IMR-90 (cell line): ENCODE data around the gene RAB11B. TPM values are rescaled to one million over a fixed set of nuclear protein-coding genes. Genes with fewer than 3 reads are reported as not detected.

ENCODE experiments used
- ATAC-seq: fragments of 200-7000 bp; cut with Tn5 transposase; 2 replicates; pipeline ENCODE4 v1.9.1; 2020; ENCODE audit warnings: low read depth, mild to moderate bottlenecking, moderate library complexity
- BruUV-seq: library from RNA; stranded (reverse); fragments of 400-500 nt; replicated peaks from 2 replicates; lab custom pipeline; 2021; lab: Mats Ljungman, UMichigan
- CTCF ChIA-PET: fragments of 300-600 bp; formaldehyde crosslinking; extraction: SDS; loops from one replicate; lab custom pipeline; 2021; ENCODE audit warnings: antibody characterized with exemption; lab: Yijun Ruan, JAX
- POLR2A ChIA-PET: fragments of 300-600 bp; sonication (Branson Sonifier 250); formaldehyde crosslinking; loops from one replicate; lab custom pipeline; 2022; ENCODE audit warnings: antibody characterized with exemption; ENCODE audit not compliant: unreplicated experiment; lab: Charles Lee
- DNase-seq: peaks from one replicate; pipeline ENCODE4 v3.0.0; 2013
- H2AFZ ChIP-seq: replicated peaks from 2 replicates; pipeline ENCODE3; 2013; ENCODE audit warnings: low read length, mild to moderate bottlenecking; ENCODE audit not compliant: poor library complexity
- H2AK5ac ChIP-seq: 2 replicates; pipeline ENCODE4 v1.6.1; 2013; ENCODE audit warnings: low read depth, low read length, inconsistent platforms
- H2AK9ac ChIP-seq: replicated peaks from 2 replicates; pipeline ENCODE3; 2013; ENCODE audit warnings: mild to moderate bottlenecking, low read depth, low read length, moderate library complexity; ENCODE audit not compliant: poor library complexity
- H2BK120ac ChIP-seq: 2 replicates; pipeline ENCODE4 v1.6.1; 2013; ENCODE audit warnings: low read depth, low read length, inconsistent platforms
- H2BK15ac ChIP-seq: 3 replicates; pipeline ENCODE4 v1.6.1; 2013; ENCODE audit warnings: low read depth, low read length, inconsistent platforms
- H2BK20ac ChIP-seq: 2 replicates; pipeline ENCODE4 v1.6.1; 2013; ENCODE audit warnings: low read depth, mild to moderate bottlenecking, inconsistent platforms, low read length, moderate library complexity
- H2BK5ac ChIP-seq: 2 replicates; pipeline ENCODE4 v1.6.1; 2013; ENCODE audit warnings: mild to moderate bottlenecking, low read depth, low read length, inconsistent platforms; ENCODE audit not compliant: poor library complexity, severe bottlenecking
- H3K14ac ChIP-seq: replicated peaks from 2 replicates; pipeline ENCODE4 v1.6.1; 2013; ENCODE audit warnings: low read depth, low read length, inconsistent platforms
- H3K18ac ChIP-seq: 2 replicates; pipeline ENCODE4 v1.6.1; 2013; ENCODE audit warnings: low read depth, low read length, control low read depth
- H3K23ac ChIP-seq: 2 replicates; pipeline ENCODE4 v1.6.1; 2013; ENCODE audit warnings: low read depth, low read length, inconsistent platforms
- H3K27ac ChIP-seq: 2 replicates; pipeline ENCODE4 v1.5.1; 2013; ENCODE audit warnings: mild to moderate bottlenecking, control low read depth, low read length; ENCODE audit not compliant: insufficient read depth
- H3K27me3 ChIP-seq: 2 replicates; pipeline ENCODE4 v1.6.1; 2013; ENCODE audit warnings: low read length; ENCODE audit not compliant: control insufficient read depth, insufficient read depth
- H3K36me3 ChIP-seq: 2 replicates; pipeline ENCODE4 v1.6.1; 2013; ENCODE audit warnings: low read length, mixed read lengths; ENCODE audit not compliant: control insufficient read depth, insufficient read depth
- H3K4ac ChIP-seq: 2 replicates; pipeline ENCODE4 v1.6.1; 2013; ENCODE audit warnings: low read depth, low read length, inconsistent platforms
- H3K4me1 ChIP-seq: 2 replicates; pipeline ENCODE4 v1.6.1; 2013; ENCODE audit warnings: low read length, mixed read lengths; ENCODE audit not compliant: control insufficient read depth, insufficient read depth
- H3K4me2 ChIP-seq: 2 replicates; pipeline ENCODE4 v1.6.1; 2013; ENCODE audit warnings: low read depth, mild to moderate bottlenecking, control low read depth, low read length, moderate library complexity
- H3K4me3 ChIP-seq: 2 replicates; pipeline ENCODE4 v1.5.1; 2013; ENCODE audit warnings: low read depth, mild to moderate bottlenecking, control low read depth, low read length, moderate library complexity; ENCODE audit not compliant: insufficient read depth
- H3K56ac ChIP-seq: 2 replicates; pipeline ENCODE4 v1.6.1; 2013; ENCODE audit warnings: low read length, inconsistent platforms; ENCODE audit not compliant: insufficient read depth; ENCODE audit errors: extremely low read depth
- H3K79me1 ChIP-seq, 2 experiments: 2 replicates each; pipeline ENCODE4 v1.6.1; 2013; ENCODE audit warnings: low read length in 2 of 2, inconsistent platforms in 1 of 2, low read depth in 1 of 2
- H3K9ac ChIP-seq: 2 replicates; pipeline ENCODE4 v1.6.1; 2013; ENCODE audit warnings: low read depth, low read length, control low read depth
- H3K9me1 ChIP-seq: 2 replicates; pipeline ENCODE4 v1.6.1; 2013; ENCODE audit warnings: low read length, inconsistent platforms; ENCODE audit not compliant: insufficient read depth
- H3K9me3 ChIP-seq: 2 replicates; pipeline ENCODE4 v1.6.1; 2013; ENCODE audit warnings: low read length; ENCODE audit not compliant: control insufficient read depth, insufficient read depth
- H4K20me1 ChIP-seq: 2 replicates; pipeline ENCODE4 v1.6.1; 2013; ENCODE audit warnings: low read length, inconsistent platforms; ENCODE audit not compliant: insufficient read depth
- H4K5ac ChIP-seq: 2 replicates; pipeline ENCODE4 v1.6.1; 2013; ENCODE audit warnings: mild to moderate bottlenecking, low read depth, low read length, control low read depth
- H4K8ac ChIP-seq, 2 experiments: 2 replicates each; pipeline ENCODE4 v1.6.1; 2013; ENCODE audit warnings: low read depth in 2 of 2, low read length in 2 of 2, control low read depth in 1 of 2, inconsistent platforms in 1 of 2
- H4K91ac ChIP-seq: 2 replicates; pipeline ENCODE4 v1.6.1; 2013; ENCODE audit warnings: low read depth, low read length, inconsistent platforms; ENCODE audit not compliant: insufficient read depth
- BHLHE40 ChIP-seq: fragments of 150-350 bp; IDR thresholded peaks from 2 replicates; pipeline ENCODE4 v1.6.1; 2016; ENCODE audit warnings: mild to moderate bottlenecking, low read depth, low read length
- CEBPB ChIP-seq: IDR thresholded peaks from 2 replicates; pipeline ENCODE4 v1.6.1; 2012; ENCODE audit warnings: low read depth, low read length, improper control_type of control experiment
- CHD1 ChIP-seq: IDR thresholded peaks from 2 replicates; pipeline ENCODE4 v1.6.1; 2012; ENCODE audit warnings: low read depth, low read length, improper control_type of control experiment
- CTCF ChIP-seq: conservative IDR thresholded peaks from 2 replicates; pipeline ENCODE4 v1.5.1; 2012; ENCODE audit warnings: mild to moderate bottlenecking, low read depth, low read length, improper control_type of control experiment
- FOS ChIP-seq: fragments of 150-350 bp; IDR thresholded peaks from 2 replicates; pipeline ENCODE4 v1.6.1; 2016; ENCODE audit warnings: low read depth, low read length
- MAZ ChIP-seq: IDR thresholded peaks from 2 replicates; pipeline ENCODE4 v1.6.1; 2012; ENCODE audit warnings: low read depth, mild to moderate bottlenecking, low read length, improper control_type of control experiment, moderate library complexity, borderline replicate concordance
- MXI1 ChIP-seq: IDR thresholded peaks from 2 replicates; pipeline ENCODE4 v1.6.1; 2012; ENCODE audit warnings: low read depth, mild to moderate bottlenecking, low read length, moderate library complexity, borderline replicate concordance
- POLR2A ChIP-seq: IDR thresholded peaks from 2 replicates; pipeline ENCODE4 v1.6.1; 2012; ENCODE audit warnings: mild to moderate bottlenecking, low read depth, low read length
- RAD21 ChIP-seq: IDR thresholded peaks from 2 replicates; pipeline ENCODE4 v1.6.1; 2012; ENCODE audit warnings: low read length, improper control_type of control experiment
- RCOR1 ChIP-seq: IDR thresholded peaks from 2 replicates; pipeline ENCODE4 v1.6.1; 2012; ENCODE audit warnings: mild to moderate bottlenecking, low read length, improper control_type of control experiment; ENCODE audit not compliant: insufficient replicate concordance
- RFX5 ChIP-seq: IDR thresholded peaks from 2 replicates; pipeline ENCODE4 v1.8.0; 2012; ENCODE audit warnings: low read depth, mild to moderate bottlenecking, low read length, moderate library complexity
- SMC3 ChIP-seq: fragments of 150-350 bp; IDR thresholded peaks from 2 replicates; pipeline ENCODE4 v1.6.1; 2016; ENCODE audit warnings: low read depth, mild to moderate bottlenecking, antibody characterized with exemption, low read length, moderate library complexity
- WGBS, 2 experiments: methylation state at CpG; one replicate each; pipeline versions ENCODE4 v1.1.5 to v1.1.7; 2013; ENCODE audit warnings: missing lambda C conversion rate in 2 of 2; ENCODE audit not compliant: insufficient read length in 1 of 2; ENCODE audit errors: extremely low coverage in 2 of 2; 5-methylcytosine and 5-hydroxymethylcytosine counted together
- dilution Hi-C: fragments of 300-500 bp; cut with HindIII; formaldehyde crosslinking; loops from one replicate; pipeline ENCODE4 v1.14.3; 2018; ENCODE audit warnings: low sequenced_read_pairs; ENCODE audit not compliant: unreplicated experiment
- in situ Hi-C: fragments of 300-500 bp; cut with MboI; formaldehyde crosslinking; loops from 3 replicates; pipeline ENCODE4 v1.14.3; 2019; ENCODE audit warnings: low sequenced_read_pairs, inconsistent platforms, mixed read lengths
- intact Hi-C: fragments of 100-400 bp; cut with micrococcal nuclease; formaldehyde crosslinking; loops from 2 replicates; pipeline ENCODE4 v1.10.0; 2022
- polyA plus RNA-seq, 3 experiments: library from polyadenylated mRNA; depleted of rRNA; stranded (reverse); fragments of >200 nt; gene quantifications; 2 replicates each; pipeline ENCODE4 v1.2.3, GENCODE V29; 2012; ENCODE audit warnings: low replicate concordance in 1 of 3
- total RNA-seq: library from RNA; depleted of rRNA; stranded (reverse); fragments of >200 nt; gene quantifications from 2 replicates; pipeline ENCODE4 v1.2.3, GENCODE V29; 2012
- TF ChIP-seq, protein P1 (sequence below): fragments of 150-350 bp; IDR thresholded peaks from 2 replicates; pipeline ENCODE4 v1.6.1; 2017; ENCODE audit warnings: mild to moderate bottlenecking, antibody characterized with exemption, low read length, low read depth
- TF ChIP-seq, protein P2 (sequence below): fragments of 150-350 bp; IDR thresholded peaks from 2 replicates; pipeline ENCODE4 v1.6.1; 2016; ENCODE audit warnings: low read depth, mild to moderate bottlenecking, low read length, moderate library complexity, borderline replicate concordance

The RAB11B gene
- total and polyA plus RNA-seq, 2 of the 4 experiments (the other 2 are of a cell fraction): 8.2 to 117 TPM

DNA sequence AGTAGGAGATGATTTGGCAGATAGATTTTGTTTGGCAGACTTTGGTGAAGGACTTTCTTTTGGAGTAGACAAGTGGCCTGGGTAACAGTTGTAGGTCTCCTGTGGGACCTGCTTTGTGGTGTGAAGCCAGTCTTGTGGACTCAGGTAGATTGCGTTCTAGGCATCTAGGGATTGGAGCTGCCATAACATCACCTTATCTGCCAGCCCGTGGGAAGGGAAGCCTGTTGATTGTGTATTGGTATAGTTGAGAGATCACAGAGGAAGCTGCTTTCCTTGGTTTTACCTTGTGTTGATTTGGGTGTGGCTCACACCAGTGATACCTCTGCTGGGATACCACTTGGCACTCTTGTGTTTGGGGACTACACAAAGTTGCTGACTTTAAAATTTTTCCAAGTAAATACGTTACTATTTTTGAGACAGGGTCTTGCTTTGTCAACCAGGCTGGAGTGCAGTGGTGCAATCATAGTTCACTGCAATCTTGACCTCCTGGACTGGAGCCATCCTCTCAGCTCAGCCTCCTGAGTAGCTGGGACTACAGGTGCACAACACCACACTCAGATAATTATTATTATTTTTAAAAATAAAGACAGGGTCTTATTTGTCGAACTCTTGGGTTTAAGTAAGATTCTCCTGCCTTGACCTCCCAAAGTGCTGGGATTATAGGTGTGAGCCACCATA, 62.4 kb downstream of the RAB11B start (continued):
- TF ChIP-seq CHD1: no peak

- Histone ChIP-seq H3K56ac (no peak overlapping the region), H2BK120ac (no peak overlapping the region), H4K5ac (no peak overlapping the region), H3K9ac (no peak overlapping the region), H3K23ac (no peak overlapping the region), H3K79me1 (peaks cover 8 to 86% of the 10 kb centered on the region in 2 experiments), H4K91ac (no peak overlapping the region), H3K36me3 (peaks cover 17% of the 10 kb centered on the region), H4K8ac (no peak overlapping the region), H2BK15ac (no peak overlapping the region), H3K9me3 (no peaks in the 10 kb centered on the region), H3K4me1 (peaks cover 26% of the 10 kb centered on the region), H2AK9ac (no peak overlapping the region), H3K27me3 (no peaks in the 10 kb centered on the region), H4K20me1 (peaks cover 99% of the 10 kb centered on the region), H3K4me2 (no peak overlapping the region), H2AK5ac (no peak overlapping the region), H3K27ac (no peak overlapping the region), H2AFZ (no peak overlapping the region), H2BK20ac (no peak overlapping the region), H2BK5ac (no peak overlapping the region), H3K4ac (no peak overlapping the region), H3K14ac (no peak overlapping the region), H3K4me3 (no peak overlapping the region), H3K9me1 (peaks cover 46% of the 10 kb centered on the region), H3K18ac (no peak overlapping the region)
- WGBS, 2 experiments: 100% methylated on average over 3 of the region's 6 CpGs; no CpG with 5 or more reads in 1 of the 2 experiments
- in situ Hi-C loops (no loop called here), intact Hi-C loops (no loop called here), dilution Hi-C loops (no loop called here)
- no TSS peak for BruUV-seq
- no peak for DNase-seq
- no peak for ATAC-seq
- POLR2A ChIA-PET: no interaction called here
- CTCF ChIA-PET: interaction anchor here (0.7 kb wide), 1 partner anchor 11 kb away, joined by 3 read pairs; no protein-coding TSS in a partner anchor
- TF ChIP-seq CEBPB (no peak), RCOR1 (no peak), RAD21 (no peak), CTCF (no peak), FOS (no peak), MAZ (no peak), SMC3 (no peak), MXI1 (no peak), BHLHE40 (no peak), RFX5 (no peak), POLR2A (no peak)
- TF ChIP-seq, protein P1, sequence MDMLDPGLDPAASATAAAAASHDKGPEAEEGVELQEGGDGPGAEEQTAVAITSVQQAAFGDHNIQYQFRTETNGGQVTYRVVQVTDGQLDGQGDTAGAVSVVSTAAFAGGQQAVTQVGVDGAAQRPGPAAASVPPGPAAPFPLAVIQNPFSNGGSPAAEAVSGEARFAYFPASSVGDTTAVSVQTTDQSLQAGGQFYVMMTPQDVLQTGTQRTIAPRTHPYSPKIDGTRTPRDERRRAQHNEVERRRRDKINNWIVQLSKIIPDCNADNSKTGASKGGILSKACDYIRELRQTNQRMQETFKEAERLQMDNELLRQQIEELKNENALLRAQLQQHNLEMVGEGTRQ: no peak
- TF ChIP-seq, protein P2, sequence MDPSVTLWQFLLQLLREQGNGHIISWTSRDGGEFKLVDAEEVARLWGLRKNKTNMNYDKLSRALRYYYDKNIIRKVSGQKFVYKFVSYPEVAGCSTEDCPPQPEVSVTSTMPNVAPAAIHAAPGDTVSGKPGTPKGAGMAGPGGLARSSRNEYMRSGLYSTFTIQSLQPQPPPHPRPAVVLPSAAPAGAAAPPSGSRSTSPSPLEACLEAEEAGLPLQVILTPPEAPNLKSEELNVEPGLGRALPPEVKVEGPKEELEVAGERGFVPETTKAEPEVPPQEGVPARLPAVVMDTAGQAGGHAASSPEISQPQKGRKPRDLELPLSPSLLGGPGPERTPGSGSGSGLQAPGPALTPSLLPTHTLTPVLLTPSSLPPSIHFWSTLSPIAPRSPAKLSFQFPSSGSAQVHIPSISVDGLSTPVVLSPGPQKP: no peak
Observed at GRCh38 chr19:8453616-8454015, 63.5 kb downstream of the RAB11B start.
